Hair follicular keratinocyte (primary cell): ENCODE results near the gene GASK1B. TPM values are rescaled to one million over a fixed set of nuclear protein-coding genes. Genes with fewer than 3 reads are reported as not detected.

Experiments used
- total RNA-seq: library from RNA; depleted of rRNA; stranded (reverse); fragments of >200 nt; gene quantifications from 2 replicates; pipeline ENCODE4 v1.2.3, GENCODE V29; 2015

GASK1B gene
- total RNA-seq = 2.6 and 4.2 TPM in 2 replicates

GRCh38 chr4:158172261-158173258, at the start of gene GASK1B:
GASK1B (minus strand) TSS chr4:158173025; CDS start chr4:158171375, 1,650 bp downstream.

GRCh38 chr4:158209825-158210807, 37.3 kb upstream of the GASK1B start, which contains the start of gene TMEM144:
TMEM144 (plus strand) TSS chr4:158210486; CDS start chr4:158212668, 2,182 bp downstream.

Other genes starting within 250 kb of the GASK1B start
- 2.4 and 3.1 TPM in 2 replicates for gene TMEM144, start 37.5 kb upstream of the GASK1B start, total RNA-seq